HG03565 (cell line): ENCODE data around the gene NSD1.
A peak's percentile ranks its signal among the peaks of the same experiment; 100 is the strongest.

ENCODE experiments used
- ATAC-seq: cut with Tn5 transposase; IDR thresholded peaks from one replicate; pipeline ENCODE4 v1.9.1; 2021; ENCODE audit warnings: mild to moderate bottlenecking, moderate library complexity; ENCODE audit not compliant: unreplicated experiment

NSD1 gene

DNA sequence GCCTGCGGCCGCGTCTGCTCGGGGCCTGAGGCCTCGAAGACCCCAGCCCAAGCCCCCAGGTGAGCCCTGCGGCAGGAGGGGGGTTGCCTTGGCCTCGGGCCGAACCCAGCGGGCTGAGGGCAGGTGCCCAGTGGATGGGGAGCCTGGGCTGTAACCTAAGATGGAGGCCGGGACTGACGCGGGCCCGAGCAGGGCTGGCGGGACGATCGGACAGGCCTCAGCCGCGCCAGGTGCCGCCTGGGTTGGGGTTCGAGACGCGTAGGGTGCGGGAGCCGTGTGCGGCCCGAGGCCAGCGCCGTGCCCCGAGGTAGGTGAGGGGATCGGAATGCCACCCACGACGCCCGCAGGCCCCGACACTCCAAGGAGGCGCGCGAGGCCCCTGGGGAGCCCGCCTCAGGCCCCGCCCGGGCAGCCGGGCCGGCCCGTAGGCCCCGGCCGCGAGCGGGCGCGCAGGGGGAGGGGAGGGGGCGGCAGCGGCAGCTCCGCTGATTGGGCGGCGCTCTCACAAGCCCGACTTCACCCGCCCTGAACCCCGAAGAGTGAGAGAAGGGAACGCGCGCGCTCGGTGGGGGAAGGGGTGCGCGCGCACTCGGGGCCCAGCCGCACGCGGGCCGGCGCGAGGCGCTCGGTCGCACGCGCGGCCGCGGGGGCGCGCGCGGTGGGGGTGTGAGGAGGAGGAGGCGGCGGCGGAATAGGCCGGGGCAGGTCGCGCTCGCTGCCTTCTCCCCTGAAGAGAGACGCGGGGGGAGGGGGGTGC lies at the start of gene NSD1:
Gene NSD1 (plus strand): TSS at position 678 of the 757 bp plus-strand sequence. CDS start 1,331 bp downstream, outside the sequence.
- peak; percentile 55 for ATAC-seq

DNA sequence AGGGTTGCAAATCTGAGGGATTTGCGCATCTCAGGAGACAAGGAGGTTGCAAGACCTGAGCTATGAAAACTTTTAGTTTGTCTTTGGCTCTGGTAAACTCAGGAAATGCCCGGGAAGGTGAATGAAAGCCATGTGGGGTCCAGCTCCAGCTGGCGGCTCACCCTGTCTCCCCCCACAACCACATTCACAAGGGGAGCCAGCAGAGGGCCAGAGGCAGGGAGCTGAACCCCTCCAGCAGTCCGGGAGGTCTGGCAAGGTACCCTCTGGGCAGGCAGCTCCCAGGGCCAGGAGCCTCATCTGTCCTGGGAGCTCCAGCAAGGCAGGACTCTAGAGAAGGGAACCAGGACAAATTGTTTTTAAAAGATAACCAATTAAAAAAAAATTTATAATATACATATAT lies 49.4 kb upstream of the NSD1 start:
- ATAC-seq: no peak

GRCh38 chr5:177085985-177086653 lies 47.5 kb upstream of the NSD1 start:
- ATAC-seq: no peak

DNA sequence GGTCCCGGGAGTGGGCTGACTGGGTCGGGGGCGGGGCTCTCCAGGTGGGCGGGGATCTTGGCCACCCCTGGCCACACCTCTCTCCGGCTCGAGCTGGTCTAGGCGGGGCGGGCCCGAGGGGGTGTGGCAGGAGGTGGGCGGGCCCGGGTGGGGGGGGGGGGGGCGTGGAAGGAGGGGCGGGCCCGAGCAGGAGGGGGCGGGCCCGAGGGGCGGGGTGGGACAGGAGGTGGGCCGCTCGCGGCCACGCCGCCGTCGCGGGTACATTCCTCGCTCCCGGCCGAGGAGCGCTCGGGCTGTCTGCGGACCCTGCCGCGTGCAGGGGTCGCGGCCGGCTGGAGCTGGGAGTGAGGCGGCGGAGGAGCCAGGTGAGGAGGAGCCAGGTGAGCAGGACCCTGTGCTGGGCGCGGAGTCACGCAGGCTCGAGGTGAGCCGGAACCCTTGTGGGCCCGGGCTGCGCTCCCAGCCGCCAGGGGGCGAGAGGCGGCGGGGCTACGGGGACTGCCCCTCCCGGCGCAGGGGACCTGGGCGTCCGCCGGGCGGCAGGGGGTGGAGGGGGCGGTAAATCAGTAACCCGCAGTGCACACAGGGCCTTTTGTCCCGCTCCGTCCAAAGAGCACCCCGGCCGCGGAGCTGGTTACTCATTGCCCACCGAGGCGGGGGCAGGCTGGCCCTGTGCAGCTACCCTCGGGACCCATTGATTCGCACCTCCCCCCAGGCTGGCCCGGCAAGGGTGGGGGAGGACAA lies 46.7 kb upstream of the NSD1 start, which contains the start of gene FGFR4:
Gene FGFR4 (plus strand): TSS at position 262 of the 744 bp plus-strand sequence. CDS start 2,688 bp downstream, outside the sequence.
- no peak for ATAC-seq

DNA sequence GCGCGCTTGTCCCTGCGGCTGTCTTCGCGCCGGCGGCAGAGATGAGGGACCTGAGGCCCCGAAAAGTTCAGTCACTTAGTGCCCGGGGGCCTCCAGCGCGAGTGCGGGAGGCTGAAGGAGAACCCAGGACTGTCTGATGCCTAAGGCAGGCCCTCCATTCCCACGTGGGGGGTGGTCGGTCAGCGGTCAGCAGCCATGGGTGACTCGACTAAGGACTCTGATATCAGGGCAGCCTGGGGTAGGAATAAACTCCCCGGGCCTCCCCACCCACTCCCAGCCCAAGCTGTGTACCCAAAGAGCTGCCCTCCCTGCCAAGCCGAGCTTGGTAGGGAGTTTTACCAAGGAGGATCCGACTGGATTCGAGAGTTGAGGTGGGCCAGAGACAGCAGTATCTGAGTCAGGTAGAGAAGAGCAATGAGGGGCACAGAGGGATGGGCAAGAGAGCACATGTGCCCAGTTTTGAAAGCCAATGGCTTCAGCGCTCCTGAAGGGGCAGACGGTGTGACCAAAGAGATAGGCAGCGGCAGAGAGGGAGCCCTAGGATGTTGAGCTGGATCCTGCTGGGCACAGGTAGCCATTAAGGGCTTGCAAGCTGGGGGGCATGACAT lies 46.1 kb upstream of the NSD1 start:
- ATAC-seq: no peak

- ATAC-seq: no peak
Measured at GRCh38 chr5:177089127-177089526, 44.4 kb upstream of the NSD1 start.

DNA sequence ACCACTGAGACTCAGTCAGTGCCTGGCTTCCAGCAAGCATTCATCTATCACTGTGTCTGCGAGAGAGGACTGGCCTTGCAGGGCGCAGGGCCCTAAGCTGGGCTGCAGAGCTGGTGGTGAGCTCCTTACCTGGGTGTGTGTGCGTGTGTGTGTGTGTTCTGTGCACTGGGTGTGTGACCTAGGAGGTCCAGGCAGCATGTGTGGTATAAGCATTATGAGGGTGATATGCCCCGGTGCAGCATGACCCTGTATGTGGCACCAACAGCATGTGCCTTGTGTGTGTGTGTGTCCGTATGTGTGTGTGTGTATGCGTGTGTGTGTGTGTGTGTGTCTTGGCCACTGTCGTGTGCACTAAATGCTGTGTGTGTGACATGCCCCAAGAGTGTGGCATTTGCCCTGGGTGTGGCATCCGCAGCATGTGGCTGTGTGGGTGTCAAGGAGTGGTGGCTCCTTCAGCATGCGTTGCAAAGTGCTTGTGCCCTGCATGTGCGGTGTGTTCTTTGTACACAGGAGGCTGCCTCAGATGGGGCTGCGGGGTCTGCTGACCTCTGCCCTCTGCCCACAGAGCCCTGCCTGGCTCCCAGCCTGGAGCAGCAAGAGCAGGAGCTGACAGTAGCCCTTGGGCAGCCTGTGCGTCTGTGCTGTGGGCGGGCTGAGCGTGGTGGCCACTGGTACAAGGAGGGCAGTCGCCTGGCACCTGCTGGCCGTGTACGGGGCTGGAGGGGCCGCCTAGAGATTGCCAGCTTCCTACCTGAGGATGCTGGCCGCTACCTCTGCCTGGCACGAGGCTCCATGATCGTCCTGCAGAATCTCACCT lies 43.5 kb upstream of the NSD1 start:
- ATAC-seq: no peak

GRCh38 chr5:177090813-177091212 lies 42.8 kb upstream of the NSD1 start:
- ATAC-seq: no peak

DNA sequence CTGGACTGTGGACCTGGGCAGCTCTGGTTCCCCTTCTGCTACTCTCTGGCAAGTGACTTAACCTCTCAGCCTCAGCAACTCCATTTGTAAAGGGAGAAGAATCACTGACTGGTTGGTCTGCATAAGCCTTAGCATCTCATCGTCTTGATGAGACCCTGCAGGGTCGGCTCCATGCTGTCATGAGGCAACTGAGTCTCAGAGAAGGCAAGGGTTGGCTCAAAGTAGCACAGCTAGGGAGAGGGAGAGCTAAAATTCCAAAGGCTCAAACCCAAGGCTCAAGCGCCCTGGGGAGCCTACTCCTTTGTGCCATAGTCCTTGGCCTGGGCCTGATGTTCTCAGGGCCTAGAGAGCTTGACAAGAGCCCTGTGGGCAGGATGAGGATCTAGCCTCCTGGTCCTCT lies 42.3 kb upstream of the NSD1 start:
- no peak for ATAC-seq

GRCh38 chr5:177092178-177093081 lies 41.1 kb upstream of the NSD1 start:
- ATAC-seq: no peak

DNA sequence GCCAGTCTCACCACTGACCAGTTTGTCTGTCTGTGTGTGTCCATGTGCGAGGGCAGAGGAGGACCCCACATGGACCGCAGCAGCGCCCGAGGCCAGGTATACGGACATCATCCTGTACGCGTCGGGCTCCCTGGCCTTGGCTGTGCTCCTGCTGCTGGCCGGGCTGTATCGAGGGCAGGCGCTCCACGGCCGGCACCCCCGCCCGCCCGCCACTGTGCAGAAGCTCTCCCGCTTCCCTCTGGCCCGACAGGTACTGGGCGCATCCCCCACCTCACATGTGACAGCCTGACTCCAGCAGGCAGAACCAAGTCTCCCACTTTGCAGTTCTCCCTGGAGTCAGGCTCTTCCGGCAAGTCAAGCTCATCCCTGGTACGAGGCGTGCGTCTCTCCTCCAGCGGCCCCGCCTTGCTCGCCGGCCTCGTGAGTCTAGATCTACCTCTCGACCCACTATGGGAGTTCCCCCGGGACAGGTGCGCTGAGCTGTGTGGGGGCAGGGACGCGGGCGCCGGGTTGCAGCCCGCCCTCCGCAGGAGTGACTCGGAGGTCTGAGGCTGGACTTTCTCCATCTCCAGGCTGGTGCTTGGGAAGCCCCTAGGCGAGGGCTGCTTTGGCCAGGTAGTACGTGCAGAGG lies 40.4 kb upstream of the NSD1 start:
- ATAC-seq: no peak

DNA sequence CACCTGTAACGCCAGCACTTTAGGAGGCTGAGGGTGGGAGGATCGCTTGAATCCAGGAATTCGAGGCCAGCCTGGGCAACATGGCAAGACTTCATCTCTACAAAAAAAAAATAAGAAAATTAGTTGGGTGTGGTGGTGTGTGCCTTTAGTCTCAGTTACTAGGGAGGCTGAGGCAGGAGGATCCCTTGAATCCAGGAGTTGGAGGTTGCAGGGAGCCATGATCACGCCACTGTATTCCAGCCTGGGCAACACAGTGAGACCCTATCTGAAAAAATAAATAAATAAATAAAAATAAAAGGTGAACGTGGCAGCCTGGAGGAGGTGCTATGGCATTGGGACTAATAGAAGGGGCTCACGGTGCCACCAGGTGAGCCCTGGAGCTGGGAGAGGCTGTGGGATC lies 39.8 kb upstream of the NSD1 start:
- no peak for ATAC-seq

GRCh38 chr5:177094224-177095087 lies 39.1 kb upstream of the NSD1 start:
- ATAC-seq: no peak

DNA sequence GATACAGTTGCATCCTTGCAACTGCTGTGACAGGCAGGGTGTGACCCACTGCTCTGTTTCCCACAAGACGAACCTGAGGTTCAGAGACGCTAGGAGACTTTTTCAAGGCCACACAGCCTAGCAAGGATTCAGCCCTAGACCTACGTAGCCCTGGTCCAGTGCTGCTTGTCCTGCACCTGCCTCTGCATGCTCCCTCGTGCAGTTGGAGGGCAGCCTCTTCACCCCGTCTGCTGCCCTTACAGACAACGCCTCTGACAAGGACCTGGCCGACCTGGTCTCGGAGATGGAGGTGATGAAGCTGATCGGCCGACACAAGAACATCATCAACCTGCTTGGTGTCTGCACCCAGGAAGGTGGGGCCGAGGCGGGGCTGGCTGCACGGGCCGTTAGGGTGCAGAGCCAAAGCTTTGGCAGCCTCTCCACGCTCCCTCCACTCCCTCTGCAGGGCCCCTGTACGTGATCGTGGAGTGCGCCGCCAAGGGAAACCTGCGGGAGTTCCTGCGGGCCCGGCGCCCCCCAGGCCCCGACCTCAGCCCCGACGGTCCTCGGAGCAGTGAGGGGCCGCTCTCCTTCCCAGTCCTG lies 38.4 kb upstream of the NSD1 start:
- ATAC-seq: no peak

GRCh38 chr5:177096162-177097015 lies 37.2 kb upstream of the NSD1 start:
- ATAC-seq: no peak
